Astrocyte (in vitro differentiated cells and primary cell): ENCODE measurements around the gene CTIF. TPM values are rescaled to one million over a fixed set of nuclear protein-coding genes. Genes with fewer than 3 reads are reported as not detected.

Source experiments
- DNase-seq: peaks from one replicate; pipeline ENCODE4 v3.0.0-alpha.2; 2010; ENCODE audit warnings: low read depth
- FAIRE-seq: peaks from 2 replicates; lab custom pipeline; 2011; peaks lifted over from hg19 to GRCh38; lab: Jason Lieb, UNC
- H2AFZ ChIP-seq: 2 replicates; pipeline ENCODE4 v1.6.0; 2012; ENCODE audit warnings: low read depth, low read length, inconsistent platforms
- H3K27ac ChIP-seq: 2 replicates; pipeline ENCODE4 v1.5.1; 2011; ENCODE audit warnings: low read depth, low read length, inconsistent platforms
- H3K27me3 ChIP-seq: 2 replicates; pipeline ENCODE4 v1.6.0; 2011; ENCODE audit warnings: low read length, inconsistent platforms; ENCODE audit not compliant: insufficient read depth
- H3K36me3 ChIP-seq: 2 replicates; pipeline ENCODE4 v1.5.1; 2011; ENCODE audit warnings: low read length, inconsistent platforms; ENCODE audit not compliant: insufficient read depth
- H3K4me1 ChIP-seq: 2 replicates; pipeline ENCODE4 v1.5.1; 2011; ENCODE audit warnings: low read length, inconsistent platforms; ENCODE audit not compliant: insufficient read depth
- H3K4me2 ChIP-seq: 2 replicates; pipeline ENCODE4 v1.6.0; 2012; ENCODE audit warnings: low read length, inconsistent platforms
- H3K4me3 ChIP-seq: 2 replicates; pipeline ENCODE4 v1.5.1; 2011; ENCODE audit warnings: low read depth, mild to moderate bottlenecking, low read length, inconsistent platforms; ENCODE audit not compliant: insufficient read depth
- H3K79me2 ChIP-seq: 2 replicates; pipeline ENCODE4 v1.6.0; 2012; ENCODE audit warnings: mild to moderate bottlenecking, low read length, inconsistent platforms; ENCODE audit not compliant: insufficient read depth
- H3K9ac ChIP-seq: 2 replicates; pipeline ENCODE4 v1.6.0; 2012; ENCODE audit warnings: mild to moderate bottlenecking, low read length, inconsistent platforms
- H3K9me3 ChIP-seq: 2 replicates; pipeline ENCODE4 v1.5.1; 2012; ENCODE audit warnings: low read depth, mild to moderate bottlenecking, low read length, inconsistent platforms; ENCODE audit not compliant: insufficient read depth
- H4K20me1 ChIP-seq: 2 replicates; pipeline ENCODE4 v1.6.0; 2012; ENCODE audit warnings: low read length, inconsistent platforms; ENCODE audit not compliant: insufficient read depth
- H3K27ac Mint-ChIP-seq: one replicate; pipeline ENCODE4 v1.8.0; 2021; ENCODE audit warnings: mild to moderate bottlenecking, mixed read lengths; ENCODE audit not compliant: unreplicated experiment
- H3K27me3 Mint-ChIP-seq: one replicate; pipeline ENCODE4 v1.8.0; 2021; ENCODE audit warnings: low read depth, mixed read lengths; ENCODE audit not compliant: unreplicated experiment
- H3K36me3 Mint-ChIP-seq: one replicate; pipeline ENCODE4 v1.8.0; 2021; ENCODE audit warnings: low read depth, mixed read lengths; ENCODE audit not compliant: unreplicated experiment
- H3K4me1 Mint-ChIP-seq: one replicate; pipeline ENCODE4 v1.8.0; 2021; ENCODE audit warnings: low read depth, mixed read lengths; ENCODE audit not compliant: unreplicated experiment
- H3K4me3 Mint-ChIP-seq: one replicate; pipeline ENCODE4 v1.8.0; 2021; ENCODE audit warnings: mild to moderate bottlenecking, moderate library complexity, mixed read lengths; ENCODE audit not compliant: unreplicated experiment
- H3K9me3 Mint-ChIP-seq: one replicate; pipeline ENCODE4 v1.8.0; 2021; ENCODE audit warnings: mild to moderate bottlenecking, mixed read lengths; ENCODE audit not compliant: unreplicated experiment
- EZH2 ChIP-seq: IDR thresholded peaks from 2 replicates; pipeline ENCODE4 v1.6.1; 2012; ENCODE audit warnings: mild to moderate bottlenecking, low read length, inconsistent platforms; ENCODE audit not compliant: insufficient read depth
- total RNA-seq: library from RNA; stranded (reverse); gene quantifications from 2 replicates; pipeline ENCODE4 v1.2.1, GENCODE V29; 2021
- TF ChIP-seq, protein P1 (sequence below): IDR thresholded peaks from 2 replicates; pipeline ENCODE4 v1.5.1; 2011; ENCODE audit warnings: low read depth, mild to moderate bottlenecking, inconsistent platforms, low read length, moderate library complexity; ENCODE audit not compliant: insufficient read depth

The CTIF gene
- total RNA-seq, 1 donor from 2014 or later = 101 TPM

DNA sequence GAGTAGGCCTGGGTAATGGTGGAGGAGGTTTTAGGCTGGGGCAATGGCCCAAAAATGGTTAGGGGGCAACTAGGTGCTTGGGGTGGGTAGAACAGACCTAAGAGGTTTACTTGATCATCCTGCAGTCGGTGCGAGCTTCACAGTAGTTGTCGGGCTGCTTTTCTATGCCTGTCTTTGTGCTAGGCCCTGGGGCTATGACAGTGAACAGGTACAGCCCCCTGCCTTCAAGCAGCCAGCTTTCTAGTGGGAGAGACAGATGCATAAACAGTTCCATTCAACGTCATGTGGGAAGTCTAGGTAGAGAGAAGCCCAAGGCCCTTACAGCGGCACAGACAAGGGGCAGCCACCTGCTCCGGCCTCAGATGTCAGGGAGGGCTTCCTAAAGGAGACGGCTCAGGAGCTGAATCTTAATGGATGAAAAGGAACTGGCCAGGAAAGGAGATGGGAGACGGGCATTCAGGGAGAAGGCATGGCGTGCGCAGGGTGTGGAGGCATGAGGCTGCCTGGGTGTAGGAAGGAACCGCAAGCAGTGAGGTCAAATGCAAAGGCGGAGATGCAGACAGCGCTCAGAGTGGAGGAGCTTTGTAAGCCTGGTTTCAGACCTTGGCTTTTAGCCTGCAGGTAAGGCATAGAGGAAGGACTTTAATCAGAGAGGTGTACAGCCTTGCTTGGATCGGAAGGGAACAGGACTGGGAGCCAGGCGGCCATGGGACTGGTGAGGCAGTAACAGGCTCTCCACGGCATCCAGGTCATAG, 6.0 kb downstream of the CTIF start:
- DNase-seq (no peak), FAIRE-seq (no peak)
- TF ChIP-seq EZH2 = no peak
- TF ChIP-seq, protein P1, sequence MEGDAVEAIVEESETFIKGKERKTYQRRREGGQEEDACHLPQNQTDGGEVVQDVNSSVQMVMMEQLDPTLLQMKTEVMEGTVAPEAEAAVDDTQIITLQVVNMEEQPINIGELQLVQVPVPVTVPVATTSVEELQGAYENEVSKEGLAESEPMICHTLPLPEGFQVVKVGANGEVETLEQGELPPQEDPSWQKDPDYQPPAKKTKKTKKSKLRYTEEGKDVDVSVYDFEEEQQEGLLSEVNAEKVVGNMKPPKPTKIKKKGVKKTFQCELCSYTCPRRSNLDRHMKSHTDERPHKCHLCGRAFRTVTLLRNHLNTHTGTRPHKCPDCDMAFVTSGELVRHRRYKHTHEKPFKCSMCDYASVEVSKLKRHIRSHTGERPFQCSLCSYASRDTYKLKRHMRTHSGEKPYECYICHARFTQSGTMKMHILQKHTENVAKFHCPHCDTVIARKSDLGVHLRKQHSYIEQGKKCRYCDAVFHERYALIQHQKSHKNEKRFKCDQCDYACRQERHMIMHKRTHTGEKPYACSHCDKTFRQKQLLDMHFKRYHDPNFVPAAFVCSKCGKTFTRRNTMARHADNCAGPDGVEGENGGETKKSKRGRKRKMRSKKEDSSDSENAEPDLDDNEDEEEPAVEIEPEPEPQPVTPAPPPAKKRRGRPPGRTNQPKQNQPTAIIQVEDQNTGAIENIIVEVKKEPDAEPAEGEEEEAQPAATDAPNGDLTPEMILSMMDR = no peak
- peaks cover 62% of the 10 kb centered on the region for H3K4me1 ChIP-seq
- Mint-ChIP-seq H3K4me1 (peaks cover 74% of the 10 kb centered on the region), H3K36me3 (peaks cover 31% of the 10 kb centered on the region), H3K4me3 (peak overlapping the region; percentile 70), H3K27me3 (no peaks in the 10 kb centered on the region), H3K27ac (peak overlapping the region; percentile 86), H3K9me3 (no peaks in the 10 kb centered on the region)
- no peaks in the 10 kb centered on the region for H3K36me3 ChIP-seq
- H2AFZ ChIP-seq = no peak overlapping the region
- H3K27me3 ChIP-seq = no peaks in the 10 kb centered on the region
- H3K9ac ChIP-seq = peak overlapping the region; percentile 52
- H4K20me1 ChIP-seq = peaks cover 85% of the 10 kb centered on the region
- H3K4me2 ChIP-seq = peak overlapping the region; percentile 63
- no peaks in the 10 kb centered on the region for H3K9me3 ChIP-seq
- peaks cover 97% of the 10 kb centered on the region for H3K79me2 ChIP-seq
- H3K4me3 ChIP-seq = no peak overlapping the region
- peak overlapping the region; percentile 57 for H3K27ac ChIP-seq

DNA sequence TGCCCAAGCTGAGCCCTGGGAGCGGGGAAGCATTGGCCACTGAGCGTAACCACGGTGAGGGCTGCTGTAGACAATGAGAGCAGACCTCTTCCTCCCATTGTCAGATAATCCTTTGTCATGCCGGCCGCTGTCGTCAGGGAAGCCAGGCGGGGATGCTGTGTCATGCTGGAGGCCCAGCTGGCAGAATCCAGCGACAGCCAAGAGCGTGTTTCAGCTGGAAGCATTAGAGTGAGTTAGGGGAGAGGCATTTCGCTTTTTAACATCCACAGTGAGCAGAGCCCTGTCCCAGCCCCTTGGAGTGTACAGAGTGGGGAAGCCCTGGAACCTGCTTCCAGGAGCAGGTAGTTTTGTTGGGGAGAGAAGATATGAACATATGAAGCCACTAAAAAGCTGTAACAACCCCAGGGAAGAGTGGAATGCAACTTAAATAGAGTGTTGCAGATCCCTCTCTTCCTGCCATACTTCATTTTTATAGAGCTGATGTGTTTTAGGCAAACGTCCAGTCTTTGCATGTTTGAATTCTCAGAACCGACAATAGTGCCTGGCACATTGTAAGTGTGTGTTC, 7.0 kb downstream of the CTIF start:
- peaks cover 95% of the 10 kb centered on the region for H4K20me1 ChIP-seq
- Mint-ChIP-seq H3K27me3 (no peaks in the 10 kb centered on the region), H3K9me3 (no peaks in the 10 kb centered on the region), H3K36me3 (peaks cover 35% of the 10 kb centered on the region), H3K27ac (peak overlapping the region; percentile 97), H3K4me3 (peak overlapping the region; percentile 52), H3K4me1 (peaks cover 82% of the 10 kb centered on the region)
- H3K36me3 ChIP-seq = no peaks in the 10 kb centered on the region
- H3K4me3 ChIP-seq = no peak overlapping the region
- peaks cover 98% of the 10 kb centered on the region for H3K79me2 ChIP-seq
- DNase-seq (peak; percentile 74), FAIRE-seq (no peak)
- no peaks in the 10 kb centered on the region for H3K27me3 ChIP-seq
- H2AFZ ChIP-seq = no peak overlapping the region
- H3K27ac ChIP-seq = peak overlapping the region; percentile 57
- peaks cover 62% of the 10 kb centered on the region for H3K4me1 ChIP-seq
- no peaks in the 10 kb centered on the region for H3K9me3 ChIP-seq
- H3K9ac ChIP-seq = peak overlapping the region; percentile 52
- peak overlapping the region; percentile 63 for H3K4me2 ChIP-seq
- no peak for TF ChIP-seq EZH2
- TF ChIP-seq, protein P1 = no peak
